HEK293 (cell line): ENCODE data around the gene ARMC7.
A peak's percentile ranks its signal among the peaks of the same experiment; 100 is the strongest.

Source experiments
- CTCF ChIA-PET: fragments of 350-600 bp; formaldehyde crosslinking; extraction: SDS; loops from one replicate; lab custom pipeline; 2021; ENCODE audit warnings: antibody characterized with exemption; lab: Yijun Ruan, JAX
- POLR2A ChIA-PET: fragments of 300-600 bp; formaldehyde crosslinking; extraction: SDS; loops from one replicate; lab custom pipeline; 2020; ENCODE audit warnings: antibody characterized with exemption, inconsistent platforms; lab: Yijun Ruan, JAX
- H3K27ac ChIP-seq: fragments of 200-500 bp; sonication (Bioruptor generic); 2 replicates; pipeline ENCODE4 v1.5.1; 2014; ENCODE audit warnings: low read depth, low read length, control low read depth, inconsistent platforms; ENCODE audit errors: extremely low read depth
- H3K36me3 ChIP-seq, 2 experiments: fragments of 200-500 bp in 1 of 2; sonication (Bioruptor generic) in 1 of 2; 1 replicate in 1 of 2; 2 replicates in 1 of 2; pipeline ENCODE4 v1.5.1; 2014 to 2017; ENCODE audit warnings: inconsistent platforms in 2 of 2, low read length in 2 of 2; ENCODE audit not compliant: control insufficient read depth in 2 of 2, insufficient read depth in 1 of 2
- H3K4me1 ChIP-seq: fragments of 200-500 bp; sonication (Bioruptor generic); 2 replicates; pipeline ENCODE4 v1.5.1; 2014; ENCODE audit warnings: mild to moderate bottlenecking, low read length, inconsistent platforms; ENCODE audit not compliant: control insufficient read depth, insufficient read depth
- H3K4me3 ChIP-seq: 2 replicates; pipeline ENCODE4 v1.5.1; 2011; ENCODE audit warnings: low read depth, mild to moderate bottlenecking, control low read depth, low read length, moderate library complexity
- H3K9me3 ChIP-seq: fragments of 200-500 bp; sonication (Bioruptor generic); 2 replicates; pipeline ENCODE4 v1.5.1; 2014; ENCODE audit warnings: low read depth, low read length, inconsistent platforms; ENCODE audit not compliant: control insufficient read depth, insufficient read depth
- CTCF ChIP-seq: fragments of 450-650 bp; formaldehyde crosslinking; IDR thresholded peaks from 2 replicates; pipeline ENCODE4 v1.5.1; 2016; ENCODE audit warnings: missing biosample characterization, missing genetic modification characterization
- GLI2 ChIP-seq: fragments of 450-650 bp; formaldehyde crosslinking; IDR thresholded peaks from 2 replicates; pipeline ENCODE4; 2017; ENCODE audit warnings: missing biosample characterization, missing genetic modification characterization, low read depth, borderline replicate concordance
- HOXD13 ChIP-seq: sonication (generic); formaldehyde crosslinking; IDR thresholded peaks from 2 replicates; pipeline ENCODE4 v1.8.0; 2022; ENCODE audit warnings: missing genetic modification reagents, borderline replicate concordance
- IKZF3 ChIP-seq: fragments of 450-650 bp; IDR thresholded peaks from 2 replicates; pipeline ENCODE4 v1.5.0; 2018; ENCODE audit warnings: missing biosample characterization, mild to moderate bottlenecking, missing genetic modification characterization, moderate library complexity
- ZBTB11 ChIP-seq: fragments of 450-650 bp; formaldehyde crosslinking; conservative IDR thresholded peaks from 2 replicates; pipeline ENCODE4 v1.5.1; 2016; ENCODE audit warnings: low read depth, missing biosample characterization, missing genetic modification characterization
- ZEB2 ChIP-seq: fragments of 450-650 bp; formaldehyde crosslinking; IDR thresholded peaks from 2 replicates; pipeline ENCODE4 v1.5.1; 2016; ENCODE audit warnings: missing biosample characterization, missing genetic modification characterization
- ZFP37 ChIP-seq: fragments of 450-650 bp; formaldehyde crosslinking; IDR thresholded peaks from 2 replicates; pipeline ENCODE4 v1.5.1; 2016; ENCODE audit warnings: missing biosample characterization, missing genetic modification characterization
- ZNF146 ChIP-seq: fragments of 450-650 bp; formaldehyde crosslinking; IDR thresholded peaks from 2 replicates; pipeline ENCODE4 v1.5.1; 2016; ENCODE audit warnings: missing biosample characterization, missing genetic modification characterization
- ZNF335 ChIP-seq: fragments of 450-650 bp; formaldehyde crosslinking; conservative IDR thresholded peaks from 2 replicates; pipeline ENCODE4 v1.5.1; 2016; ENCODE audit warnings: missing biosample characterization, missing genetic modification characterization
- ZNF394 ChIP-seq: fragments of 450-650 bp; formaldehyde crosslinking; IDR thresholded peaks from 2 replicates; pipeline ENCODE4 v1.5.1; 2016; ENCODE audit warnings: missing biosample characterization, missing genetic modification characterization, mild to moderate bottlenecking, moderate library complexity, borderline replicate concordance
- ZNF561 ChIP-seq: fragments of 450-650 bp; IDR thresholded peaks from 2 replicates; pipeline ENCODE4 v1.5.1; 2018; ENCODE audit warnings: missing biosample characterization, missing genetic modification characterization, borderline replicate concordance
- ZNF600 ChIP-seq: fragments of 450-650 bp; formaldehyde crosslinking; IDR thresholded peaks from 2 replicates; pipeline ENCODE4 v1.5.1; 2016; ENCODE audit warnings: missing biosample characterization, missing genetic modification characterization
- ZNF654 ChIP-seq: fragments of 450-650 bp; formaldehyde crosslinking; IDR thresholded peaks from 2 replicates; pipeline ENCODE4 v1.5.1; 2016; ENCODE audit warnings: low read depth, missing biosample characterization, missing genetic modification characterization
- ZNF777 ChIP-seq: fragments of 450-650 bp; formaldehyde crosslinking; IDR thresholded peaks from 2 replicates; pipeline ENCODE4 v1.5.1; 2017; ENCODE audit warnings: missing biosample characterization, missing genetic modification characterization, borderline replicate concordance
- TF ChIP-seq, protein P1 (sequence below): sonication (generic); formaldehyde crosslinking; IDR thresholded peaks from 2 replicates; pipeline ENCODE4 v1.8.1; 2022; ENCODE audit warnings: mild to moderate bottlenecking, moderate library complexity, missing genetic modification reagents
- TF ChIP-seq, protein P2 (sequence below): fragments of 450-650 bp; formaldehyde crosslinking; IDR thresholded peaks from 2 replicates; pipeline ENCODE4 v1.5.1; 2017; ENCODE audit warnings: missing biosample characterization, missing genetic modification characterization
- TF ChIP-seq, protein P3 (sequence below): fragments of 450-650 bp; formaldehyde crosslinking; IDR thresholded peaks from 2 replicates; pipeline ENCODE4 v1.5.1; 2016; ENCODE audit warnings: missing biosample characterization, missing genetic modification characterization

The ARMC7 gene

DNA sequence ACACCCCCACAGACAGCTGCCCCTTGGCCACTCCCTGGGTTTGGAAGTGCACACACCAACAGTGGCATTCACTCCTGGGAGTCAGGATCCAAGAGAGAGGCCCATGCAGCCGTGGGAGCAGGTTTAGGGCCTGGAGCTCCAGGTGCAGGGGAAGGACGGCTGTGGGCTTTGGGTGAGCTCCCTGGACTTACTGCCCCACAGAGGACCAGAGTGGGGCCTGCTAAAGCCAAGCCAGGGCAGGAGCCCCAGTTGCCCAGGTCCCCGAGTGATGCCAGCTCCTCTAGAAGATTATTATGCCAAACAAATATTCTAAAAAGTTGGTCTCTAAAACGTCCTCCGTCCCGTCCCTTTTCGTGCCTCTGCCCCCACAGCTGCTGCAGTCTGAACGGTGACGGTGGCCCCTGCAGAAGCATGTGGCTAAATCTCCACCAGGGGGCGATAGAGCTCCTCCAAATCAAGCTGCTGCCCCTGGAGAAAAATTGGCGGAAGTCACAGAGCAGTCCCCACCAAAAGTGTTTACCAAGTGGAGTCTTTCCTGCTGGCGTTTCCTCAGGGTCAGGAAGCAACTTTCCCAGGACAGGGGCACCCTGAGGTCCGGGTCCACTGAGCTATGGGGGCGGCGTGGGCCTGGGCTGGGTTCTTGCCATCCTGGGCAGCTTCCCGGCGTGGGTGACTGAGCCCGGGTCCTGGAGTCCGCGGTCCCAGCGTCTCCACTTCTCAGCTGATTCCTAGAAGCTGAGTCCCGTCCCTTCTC lies 4.2 kb downstream of the ARMC7 start:
- ChIA-PET CTCF (interaction anchor here (0.6 to 7.1 kb wide), 71 partner anchors 10 to 1089 kb away, joined by 3 to 149 read pairs (median 6); partner anchors contain the start of genes ATP5PD, HID1, JPT1 and MIF4GD), POLR2A (interaction anchor here (0.5 to 2.8 kb wide), 29 partner anchors 8 to 411 kb away, joined by 3 to 21 read pairs (median 4); partner anchors contain the start of genes ATP5PD, FDXR, GRB2 and HID1)
- no peak for TF ChIP-seq GLI2 (tag by site-specific recombination)
- TF ChIP-seq IKZF3 (tag by site-specific recombination): peak; percentile 58; the same call in 1 of the 2 replicates
- 0 out of 2 replicates have a peak, but pooled peaks have one; percentile 40 for TF ChIP-seq ZNF394
- TF ChIP-seq HOXD13 (CRISPR knock-in tag): no peak
- TF ChIP-seq, protein P1, sequence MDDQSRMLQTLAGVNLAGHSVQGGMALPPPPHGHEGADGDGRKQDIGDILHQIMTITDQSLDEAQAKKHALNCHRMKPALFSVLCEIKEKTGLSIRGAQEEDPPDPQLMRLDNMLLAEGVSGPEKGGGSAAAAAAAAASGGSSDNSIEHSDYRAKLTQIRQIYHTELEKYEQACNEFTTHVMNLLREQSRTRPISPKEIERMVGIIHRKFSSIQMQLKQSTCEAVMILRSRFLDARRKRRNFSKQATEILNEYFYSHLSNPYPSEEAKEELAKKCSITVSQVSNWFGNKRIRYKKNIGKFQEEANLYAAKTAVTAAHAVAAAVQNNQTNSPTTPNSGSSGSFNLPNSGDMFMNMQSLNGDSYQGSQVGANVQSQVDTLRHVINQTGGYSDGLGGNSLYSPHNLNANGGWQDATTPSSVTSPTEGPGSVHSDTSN (CRISPR knock-in tag): 0 out of 2 replicates have a peak, but pooled peaks have one; percentile 60
- TF ChIP-seq, protein P2, sequence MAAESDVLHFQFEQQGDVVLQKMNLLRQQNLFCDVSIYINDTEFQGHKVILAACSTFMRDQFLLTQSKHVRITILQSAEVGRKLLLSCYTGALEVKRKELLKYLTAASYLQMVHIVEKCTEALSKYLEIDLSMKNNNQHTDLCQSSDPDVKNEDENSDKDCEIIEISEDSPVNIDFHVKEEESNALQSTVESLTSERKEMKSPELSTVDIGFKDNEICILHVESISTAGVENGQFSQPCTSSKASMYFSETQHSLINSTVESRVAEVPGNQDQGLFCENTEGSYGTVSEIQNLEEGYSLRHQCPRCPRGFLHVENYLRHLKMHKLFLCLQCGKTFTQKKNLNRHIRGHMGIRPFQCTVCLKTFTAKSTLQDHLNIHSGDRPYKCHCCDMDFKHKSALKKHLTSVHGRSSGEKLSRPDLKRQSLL (tag by site-specific recombination): 0 out of 2 replicates have a peak, but pooled peaks have one; percentile 28
- TF ChIP-seq ZBTB11 (tag by site-specific recombination): peak; percentile 37; the same call in 1 of the 2 replicates
- TF ChIP-seq CTCF (tag by site-specific recombination): peak; percentile 79
- TF ChIP-seq ZEB2 (tag by site-specific recombination): peak; percentile 27; the same call in 1 of the 2 replicates
- TF ChIP-seq, protein P3, sequence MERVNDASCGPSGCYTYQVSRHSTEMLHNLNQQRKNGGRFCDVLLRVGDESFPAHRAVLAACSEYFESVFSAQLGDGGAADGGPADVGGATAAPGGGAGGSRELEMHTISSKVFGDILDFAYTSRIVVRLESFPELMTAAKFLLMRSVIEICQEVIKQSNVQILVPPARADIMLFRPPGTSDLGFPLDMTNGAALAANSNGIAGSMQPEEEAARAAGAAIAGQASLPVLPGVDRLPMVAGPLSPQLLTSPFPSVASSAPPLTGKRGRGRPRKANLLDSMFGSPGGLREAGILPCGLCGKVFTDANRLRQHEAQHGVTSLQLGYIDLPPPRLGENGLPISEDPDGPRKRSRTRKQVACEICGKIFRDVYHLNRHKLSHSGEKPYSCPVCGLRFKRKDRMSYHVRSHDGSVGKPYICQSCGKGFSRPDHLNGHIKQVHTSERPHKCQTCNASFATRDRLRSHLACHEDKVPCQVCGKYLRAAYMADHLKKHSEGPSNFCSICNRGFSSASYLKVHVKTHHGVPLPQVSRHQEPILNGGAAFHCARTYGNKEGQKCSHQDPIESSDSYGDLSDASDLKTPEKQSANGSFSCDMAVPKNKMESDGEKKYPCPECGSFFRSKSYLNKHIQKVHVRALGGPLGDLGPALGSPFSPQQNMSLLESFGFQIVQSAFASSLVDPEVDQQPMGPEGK (tag by site-specific recombination): peak; percentile 55
- 0 out of 2 replicates have a peak, but pooled peaks have one; percentile 41 for TF ChIP-seq ZNF561 (tag by site-specific recombination)
- TF ChIP-seq ZNF335 (tag by site-specific recombination): peak; percentile 40
- TF ChIP-seq ZFP37 (tag by site-specific recombination): 0 out of 2 replicates have a peak, but pooled peaks have one; percentile 47
- TF ChIP-seq ZNF654 (tag by site-specific recombination): peak; percentile 92
- TF ChIP-seq ZNF777 (tag by site-specific recombination): no peak
- 0 out of 2 replicates have a peak, but pooled peaks have one; percentile 41 for TF ChIP-seq ZNF600 (tag by site-specific recombination)
- TF ChIP-seq ZNF146 (tag by site-specific recombination): no peak
- Histone ChIP-seq H3K36me3 (peaks cover 0 to 35% of the 10 kb centered on the region in 2 experiments; a peak in 2 of 3 replicates), H3K27ac (peak overlapping the region; percentile 25; the same call in 1 of the 2 replicates), H3K4me3 (peak overlapping the region; percentile 36), H3K4me1 (peaks cover 9% of the 10 kb centered on the region), H3K9me3 (no peaks in the 10 kb centered on the region)
